Stomach (tissue), 9 donors: Measurements from ENCODE around the gene DPP8. TPM values are rescaled to one million over a fixed set of nuclear protein-coding genes. Genes with fewer than 3 reads are reported as not detected.

Experiments used
- DNase-seq, 2 donors: peaks; one replicate each; pipeline versions ENCODE4 v3.0.0 to v3.0.0-alpha.2; 2013 to 2019
- H3K27ac ChIP-seq, 5 donors: fragments of 200-600 bp in 4 of 5; sonication (generic) in 4 of 5; one replicate each; pipeline ENCODE4 v1.5.1; 2013 to 2019; ENCODE audit warnings: mild to moderate bottlenecking in 1 of 5, moderate library complexity in 1 of 5
- H3K27me3 ChIP-seq, 3 donors: fragments of 200-600 bp; sonication (generic); one replicate each; pipeline ENCODE4 v1.5.1; 2017 to 2019; ENCODE audit warnings: mixed run types in 1 of 3
- H3K36me3 ChIP-seq, 4 donors: fragments of 200-600 bp; sonication (generic); 1 replicate in 3 of 4; 2 replicates in 1 of 4; pipeline ENCODE4 v1.5.1; 2016 to 2019
- H3K4me1 ChIP-seq, 4 donors: fragments of 200-600 bp; sonication (generic); one replicate each; pipeline ENCODE4 v1.5.1; 2016 to 2019
- H3K4me3 ChIP-seq, 4 donors: fragments of 200-600 bp; sonication (generic) in 3 of 4; one replicate each; pipeline ENCODE4 v1.5.1; 2016 to 2019; ENCODE audit warnings: mild to moderate bottlenecking in 1 of 4
- H3K9me3 ChIP-seq, 4 donors: fragments of 200-600 bp; sonication (generic); one replicate each; pipeline ENCODE4 v1.5.1; 2016 to 2019
- EP300 ChIP-seq: sonication (generic); formaldehyde crosslinking; IDR thresholded peaks from one replicate; pipeline ENCODE4 v1.6.1; 2017; ENCODE audit warnings: antibody characterized with exemption
- POLR2A ChIP-seq, 4 donors: fragments of 450-650 bp; IDR thresholded peaks; one replicate each; pipeline ENCODE4 v1.6.1; 2016; ENCODE audit warnings: antibody characterized with exemption in 4 of 4, control low read depth in 2 of 4, mild to moderate bottlenecking in 1 of 4, moderate library complexity in 1 of 4
- POLR2AphosphoS5 ChIP-seq, 3 donors: sonication (generic); formaldehyde crosslinking; IDR thresholded peaks; one replicate each; pipeline ENCODE4 v1.6.1; 2016; ENCODE audit warnings: antibody characterized with exemption in 3 of 3
- WGBS, 5 donors: extraction: QIAGEN DNeasy Blood & Tissue Kit in 3 of 5; methylation state at CpG; one replicate each; pipeline versions ENCODE4 v1.1.5 to v1.1.7; 2013 to 2018; 5-methylcytosine and 5-hydroxymethylcytosine counted together
- intact Hi-C: fragments of 100-400 bp; cut with DNase I; formaldehyde crosslinking; loops from one replicate; pipeline ENCODE4 v1.15.1; 2023; ENCODE audit warnings: low total_unique reads
- polyA plus RNA-seq, 3 donors: library from polyadenylated mRNA; stranded (reverse); fragments of 200-250 nt; gene quantifications; one replicate each; pipeline ENCODE4 v1.2.3, GENCODE V29; 2013
- total RNA-seq, 5 donors: library from RNA; depleted of rRNA; stranded (reverse); fragments of >200 nt; gene quantifications; one replicate each; pipeline versions ENCODE4 v1.1.0 to v1.2.3, GENCODE V29; 2014 to 2016
- TF ChIP-seq, protein P1 (sequence below), 7 experiments: fragments of 450-650 bp in 4 of 7; fragments of 200-600 bp in 3 of 7; sonication (generic) in 3 of 7; IDR thresholded peaks; one replicate each; pipeline ENCODE4 v1.5.1; 2016 to 2019; ENCODE audit warnings: antibody characterized with exemption in 7 of 7, control low read depth in 2 of 7, mild to moderate bottlenecking in 1 of 7
- donor health status: healthy with polysubstance abuse.
- donor health status: Bipolar disorder and iron deficiency.
- donor health status: healthy.

Gene DPP8
- total and polyA plus RNA-seq, 8 donors = 4.5 to 89.0 (median 21.6) TPM

DNA sequence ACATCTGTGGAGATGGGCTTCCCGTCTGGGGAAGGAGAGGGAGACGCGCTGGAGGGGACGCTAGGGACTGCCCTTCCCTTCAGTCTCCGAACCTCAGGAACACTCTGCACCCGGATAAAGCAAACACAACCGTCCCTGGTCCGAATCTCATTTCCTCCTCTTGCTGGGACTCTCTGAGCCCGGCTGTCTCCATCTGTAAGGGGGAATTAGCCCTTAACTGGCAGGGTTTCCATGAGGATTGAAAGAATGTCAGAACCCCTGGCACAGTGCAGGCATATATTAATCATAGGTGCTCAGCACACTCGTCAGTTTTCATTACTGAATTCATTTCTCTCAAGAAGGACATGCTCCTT, 120.5 kb downstream of the DPP8 start:
- H3K36me3 ChIP-seq = no peaks in the 10 kb centered on the region
- no peaks in the 10 kb centered on the region for H3K9me3 ChIP-seq
- H3K27ac ChIP-seq = no peak overlapping the region
- intact Hi-C loops = no loop called here
- no peak overlapping the region for H3K4me3 ChIP-seq
- TF ChIP-seq, protein P1, sequence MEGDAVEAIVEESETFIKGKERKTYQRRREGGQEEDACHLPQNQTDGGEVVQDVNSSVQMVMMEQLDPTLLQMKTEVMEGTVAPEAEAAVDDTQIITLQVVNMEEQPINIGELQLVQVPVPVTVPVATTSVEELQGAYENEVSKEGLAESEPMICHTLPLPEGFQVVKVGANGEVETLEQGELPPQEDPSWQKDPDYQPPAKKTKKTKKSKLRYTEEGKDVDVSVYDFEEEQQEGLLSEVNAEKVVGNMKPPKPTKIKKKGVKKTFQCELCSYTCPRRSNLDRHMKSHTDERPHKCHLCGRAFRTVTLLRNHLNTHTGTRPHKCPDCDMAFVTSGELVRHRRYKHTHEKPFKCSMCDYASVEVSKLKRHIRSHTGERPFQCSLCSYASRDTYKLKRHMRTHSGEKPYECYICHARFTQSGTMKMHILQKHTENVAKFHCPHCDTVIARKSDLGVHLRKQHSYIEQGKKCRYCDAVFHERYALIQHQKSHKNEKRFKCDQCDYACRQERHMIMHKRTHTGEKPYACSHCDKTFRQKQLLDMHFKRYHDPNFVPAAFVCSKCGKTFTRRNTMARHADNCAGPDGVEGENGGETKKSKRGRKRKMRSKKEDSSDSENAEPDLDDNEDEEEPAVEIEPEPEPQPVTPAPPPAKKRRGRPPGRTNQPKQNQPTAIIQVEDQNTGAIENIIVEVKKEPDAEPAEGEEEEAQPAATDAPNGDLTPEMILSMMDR (IDR thresholded peaks at IDR 0.05) = no peak
- no peak for TF ChIP-seq POLR2A (IDR thresholded peaks at IDR 0.05)
- TF ChIP-seq EP300 = no peak
- H3K4me1 ChIP-seq = peaks cover 0 to 27% (median 16%) of the 10 kb centered on the region in 4 donors
- no peak for DNase-seq
- peaks cover 0 to 75% (median 45%) of the 10 kb centered on the region in 3 donors for H3K27me3 ChIP-seq
- WGBS, 5 donors = 15 to 48% (median 26%) methylated on average over 10 of the region's 10 CpGs

DNA sequence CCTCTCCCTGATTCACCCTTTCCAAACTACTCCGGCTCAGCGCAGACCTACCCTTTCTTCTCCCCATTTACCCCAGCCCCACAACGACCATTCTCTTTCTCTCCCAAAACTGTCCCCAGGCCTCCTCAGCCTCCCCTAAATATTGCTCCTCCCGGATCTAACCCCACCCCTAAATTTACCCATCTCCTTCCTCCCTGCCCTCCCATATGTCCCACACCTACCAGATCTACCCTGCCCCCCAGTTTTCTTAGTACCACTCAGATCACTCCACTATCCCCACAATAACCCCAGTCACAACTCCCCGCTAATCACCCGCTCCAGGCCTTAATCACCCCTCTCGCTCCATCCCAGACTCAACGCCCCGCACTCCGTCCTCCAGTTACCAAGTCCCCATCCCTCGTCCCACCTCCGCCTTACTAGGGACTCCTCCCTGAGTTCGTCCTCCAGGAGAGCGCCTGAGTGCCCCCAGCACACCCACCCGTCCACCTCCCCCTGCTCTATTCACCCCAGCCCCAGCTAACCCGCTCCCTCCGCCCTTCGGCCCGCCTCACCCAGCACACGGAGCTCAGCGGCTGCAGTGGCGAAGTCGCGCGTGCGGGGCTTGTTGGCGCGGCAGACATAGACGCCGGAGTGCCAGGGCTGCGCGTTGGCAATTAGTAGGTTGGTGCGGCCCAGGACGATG, 121.1 kb downstream of the DPP8 start:
- Histone ChIP-seq H3K27me3 (peaks cover 0 to 75% (median 45%) of the 10 kb centered on the region in 3 donors), H3K4me3 (no peak overlapping the region), H3K9me3 (no peaks in the 10 kb centered on the region), H3K4me1 (peaks cover 0 to 23% (median 15%) of the 10 kb centered on the region in 4 donors), H3K36me3 (no peaks in the 10 kb centered on the region), H3K27ac (no peak overlapping the region)
- 18 to 41% (median 22%) methylated on average over 32 to 34 of the region's 34 CpGs for whole genome bisulfite sequencing, 5 donors
- no peak for DNase-seq
- intact Hi-C loops = no loop called here
- TF ChIP-seq POLR2AphosphoS5 (IDR thresholded peaks at IDR 0.05) = no peak

DNA sequence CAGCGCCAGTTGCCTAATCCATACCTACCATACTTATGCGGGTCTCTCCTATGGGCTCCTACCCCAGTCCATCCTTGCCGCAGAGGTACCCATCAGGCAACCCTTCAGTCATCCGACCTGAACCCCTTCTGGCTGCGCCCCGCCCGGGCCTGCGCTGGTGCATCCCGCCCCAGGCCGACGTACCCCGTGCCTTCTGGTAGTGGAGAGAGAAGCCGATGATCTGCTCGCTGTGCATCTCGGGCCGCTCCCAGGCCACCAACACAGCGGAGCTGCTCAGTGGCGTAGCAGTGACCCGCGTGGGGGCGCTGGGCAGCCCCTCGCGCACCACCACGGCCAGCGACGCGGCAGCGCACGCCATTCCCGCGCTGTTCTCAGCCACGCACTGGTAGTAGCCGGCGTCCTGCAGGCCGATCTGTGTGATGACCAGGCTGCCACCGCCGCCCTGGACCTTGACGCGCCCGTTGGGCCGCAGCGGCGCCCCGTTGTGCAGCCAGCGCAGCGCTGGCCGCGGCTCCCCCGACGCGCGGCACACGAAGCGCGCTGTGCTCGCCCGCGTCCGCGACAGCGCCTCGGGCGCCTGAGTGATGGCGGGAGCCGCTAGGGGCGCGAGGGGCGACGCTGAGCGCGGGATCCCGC, 121.8 kb downstream of the DPP8 start:
- no peaks in the 10 kb centered on the region for H3K36me3 ChIP-seq
- H3K27ac ChIP-seq = no peak overlapping the region
- peaks cover 0 to 68% (median 45%) of the 10 kb centered on the region in 3 donors for H3K27me3 ChIP-seq
- intact Hi-C loops = no loop called here
- TF ChIP-seq, protein P1 (IDR thresholded peaks at IDR 0.05) = no peak
- TF ChIP-seq POLR2AphosphoS5 (IDR thresholded peaks at IDR 0.05) (no peak), POLR2A (IDR thresholded peaks at IDR 0.05) (no peak), EP300 (no peak)
- H3K9me3 ChIP-seq = no peaks in the 10 kb centered on the region
- peak overlapping the region in 1 of 4 donors; percentile 9 for H3K4me3 ChIP-seq
- peak in 1 of 2 donors; percentile 38 for DNase-seq
- peaks cover 0 to 16% (median 11%) of the 10 kb centered on the region in 4 donors for H3K4me1 ChIP-seq
- WGBS, 5 donors = 20 to 46% (median 24%) methylated on average over 8 to 72 of the region's 72 CpGs

DNA sequence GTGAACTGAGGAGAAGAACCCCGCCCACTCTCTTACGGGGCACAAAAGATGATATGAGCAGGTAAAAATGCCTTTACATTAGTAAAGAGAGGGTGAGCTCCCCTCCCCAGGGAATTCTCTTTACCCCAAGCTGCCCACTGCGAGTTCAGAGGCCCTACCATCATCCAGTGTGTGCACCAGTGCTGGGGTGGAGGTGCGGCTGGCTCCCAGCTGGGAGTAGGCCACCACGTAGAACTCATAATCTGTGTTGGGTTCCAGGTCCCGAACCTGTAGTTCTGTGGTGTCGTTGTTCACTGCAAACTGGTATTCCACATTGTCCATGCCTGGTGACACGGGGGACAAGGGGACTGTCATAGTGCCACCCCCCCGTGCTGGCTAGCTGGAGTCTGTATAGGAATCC, 122.6 kb downstream of the DPP8 start:
- 76 to 85% (median 79%) methylated on average over 9 of the region's 9 CpGs for WGBS, 5 donors
- no peak for DNase-seq
- Histone ChIP-seq H3K27me3 (peaks cover 0 to 72% (median 45%) of the 10 kb centered on the region in 3 donors), H3K9me3 (no peaks in the 10 kb centered on the region), H3K4me1 (peaks cover 0 to 16% (median 11%) of the 10 kb centered on the region in 4 donors), H3K27ac (no peak overlapping the region), H3K4me3 (no peak overlapping the region), H3K36me3 (no peaks in the 10 kb centered on the region)
- TF ChIP-seq POLR2A (IDR thresholded peaks at IDR 0.05) (no peak), POLR2AphosphoS5 (IDR thresholded peaks at IDR 0.05) (no peak), EP300 (no peak)
- TF ChIP-seq, protein P1 (IDR thresholded peaks at IDR 0.05) = no peak
- intact Hi-C loops = no loop called here
